Measurements from ENCODE around the gene DOCK4. TPM values are rescaled to one million over a fixed set of nuclear protein-coding genes. Genes with fewer than 3 reads are reported as not detected.

DOCK4 gene
- total and polyA plus RNA-seq, 4 donors: 7.2 to 48.9 (median 12.8) TPM

DNA sequence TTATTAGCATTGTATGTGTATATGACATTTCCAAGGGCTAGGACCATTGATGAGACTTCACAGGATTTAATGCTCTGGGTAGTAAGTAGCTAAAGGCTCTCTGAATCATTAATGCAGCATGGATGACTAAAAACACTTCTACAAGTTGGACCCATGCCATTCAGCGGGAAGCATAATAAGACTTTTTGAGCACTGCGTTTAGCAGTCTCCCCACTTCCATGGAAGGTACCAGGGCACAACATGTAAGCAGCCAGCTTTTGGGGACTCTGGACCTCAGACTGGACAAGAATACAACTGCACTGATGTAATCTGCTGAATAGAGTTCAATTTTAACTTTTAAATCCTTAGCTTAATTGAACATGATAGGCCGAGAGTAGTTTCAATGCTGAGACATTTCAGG, 452.2 kb downstream of the DOCK4 start:
- WGBS: 37% methylated on average over 3 of the region's 3 CpGs
- Histone ChIP-seq H3K9me3 (ENCODE audit: control insufficient read depth in 4 of 4, low read length in 3 of 4) (no peaks in the 10 kb centered on the region), H3K4me3 (ENCODE audit: low read depth in 1 of 3, low read length in 3 of 3) (no peak overlapping the region), H3K27ac (ENCODE audit: low read depth in 1 of 2, low read length in 2 of 2) (no peak overlapping the region), H3K9ac (ENCODE audit: low read depth in 1 of 2, low read length in 2 of 2) (no peak overlapping the region), H3K36me3 (ENCODE audit: control insufficient read depth in 4 of 4, insufficient read depth in 3 of 4, low read depth in 1 of 4, low read length in 3 of 4) (peaks cover 0 to 16% (median 8%) of the 10 kb centered on the region in 4 donors), H3K4me1 (ENCODE audit: control insufficient read depth in 4 of 4, insufficient read depth in 4 of 4, low read length in 3 of 4) (peaks cover 0 to 14% (median 7%) of the 10 kb centered on the region in 4 donors), H3K27me3 (ENCODE audit: control insufficient read depth in 4 of 4, insufficient read depth in 4 of 4, low read length in 3 of 4) (no peaks in the 10 kb centered on the region)
- TF ChIP-seq GABPA (IDR thresholded peaks at IDR 0.05 in 1 of 2, conservative IDR thresholded peaks at IDR 0.05 in 1 of 2): no peak
- peak; percentile 66 to 79 for TF ChIP-seq HNF4A (conservative IDR thresholded peaks at IDR 0.05)
- peak in 1 of 2 donors; percentile 21 for TF ChIP-seq JUND (IDR thresholded peaks at IDR 0.05)
- no peak for DNase-seq (ENCODE audit: low spot score)

DNA sequence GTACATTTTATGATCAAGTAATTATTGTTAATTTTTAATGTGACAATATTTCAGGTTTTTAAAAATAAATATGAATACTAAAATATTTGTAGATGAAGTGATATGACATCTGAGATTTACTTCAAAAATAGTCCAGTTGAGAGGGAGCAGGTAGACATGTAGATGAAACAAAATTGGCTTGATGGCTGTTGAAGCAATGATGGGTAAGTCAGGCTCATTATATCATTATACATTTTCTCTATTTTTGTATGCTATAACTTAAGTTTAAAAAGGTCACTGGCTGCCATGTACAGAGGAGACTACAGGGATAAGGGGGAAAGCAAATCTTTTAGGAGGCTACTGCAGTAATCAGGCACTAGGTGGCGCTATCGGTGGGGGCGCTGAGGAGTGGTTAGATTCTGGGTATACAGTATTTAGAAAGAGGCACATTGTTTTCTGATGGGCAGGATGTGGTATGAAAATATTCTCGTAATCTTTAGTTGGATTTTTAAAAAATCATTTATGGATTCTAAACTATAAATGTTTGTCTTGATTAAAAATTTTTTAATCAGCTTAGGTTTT, 454.1 kb downstream of the DOCK4 start:
- Histone ChIP-seq H3K36me3 (ENCODE audit: control insufficient read depth in 4 of 4, insufficient read depth in 3 of 4, low read depth in 1 of 4, low read length in 3 of 4) (peaks cover 0 to 4% (median 0%) of the 10 kb centered on the region in 4 donors), H3K9me3 (ENCODE audit: control insufficient read depth in 4 of 4, low read length in 3 of 4) (no peaks in the 10 kb centered on the region), H3K4me1 (ENCODE audit: control insufficient read depth in 4 of 4, insufficient read depth in 4 of 4, low read length in 3 of 4) (peaks cover 0 to 14% (median 7%) of the 10 kb centered on the region in 4 donors), H3K4me3 (ENCODE audit: low read depth in 1 of 3, low read length in 3 of 3) (no peak overlapping the region), H3K9ac (ENCODE audit: low read depth in 1 of 2, low read length in 2 of 2) (no peak overlapping the region), H3K27ac (ENCODE audit: low read depth in 1 of 2, low read length in 2 of 2) (no peak overlapping the region), H3K27me3 (ENCODE audit: control insufficient read depth in 4 of 4, insufficient read depth in 4 of 4, low read length in 3 of 4) (no peaks in the 10 kb centered on the region)
- DNase-seq (ENCODE audit: low spot score): peak; percentile 48
- TF ChIP-seq RAD21 (IDR thresholded peaks at IDR 0.05): peak; percentile 74 to 84
- TF ChIP-seq, protein P1, sequence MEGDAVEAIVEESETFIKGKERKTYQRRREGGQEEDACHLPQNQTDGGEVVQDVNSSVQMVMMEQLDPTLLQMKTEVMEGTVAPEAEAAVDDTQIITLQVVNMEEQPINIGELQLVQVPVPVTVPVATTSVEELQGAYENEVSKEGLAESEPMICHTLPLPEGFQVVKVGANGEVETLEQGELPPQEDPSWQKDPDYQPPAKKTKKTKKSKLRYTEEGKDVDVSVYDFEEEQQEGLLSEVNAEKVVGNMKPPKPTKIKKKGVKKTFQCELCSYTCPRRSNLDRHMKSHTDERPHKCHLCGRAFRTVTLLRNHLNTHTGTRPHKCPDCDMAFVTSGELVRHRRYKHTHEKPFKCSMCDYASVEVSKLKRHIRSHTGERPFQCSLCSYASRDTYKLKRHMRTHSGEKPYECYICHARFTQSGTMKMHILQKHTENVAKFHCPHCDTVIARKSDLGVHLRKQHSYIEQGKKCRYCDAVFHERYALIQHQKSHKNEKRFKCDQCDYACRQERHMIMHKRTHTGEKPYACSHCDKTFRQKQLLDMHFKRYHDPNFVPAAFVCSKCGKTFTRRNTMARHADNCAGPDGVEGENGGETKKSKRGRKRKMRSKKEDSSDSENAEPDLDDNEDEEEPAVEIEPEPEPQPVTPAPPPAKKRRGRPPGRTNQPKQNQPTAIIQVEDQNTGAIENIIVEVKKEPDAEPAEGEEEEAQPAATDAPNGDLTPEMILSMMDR (IDR thresholded peaks at IDR 0.05; ENCODE audit: low read depth, low read length, missing input control): peak; percentile 63
- no peak for TF ChIP-seq TAF1 (conservative IDR thresholded peaks at IDR 0.05)
- WGBS: 44% methylated on average over 4 of the region's 4 CpGs

DNA sequence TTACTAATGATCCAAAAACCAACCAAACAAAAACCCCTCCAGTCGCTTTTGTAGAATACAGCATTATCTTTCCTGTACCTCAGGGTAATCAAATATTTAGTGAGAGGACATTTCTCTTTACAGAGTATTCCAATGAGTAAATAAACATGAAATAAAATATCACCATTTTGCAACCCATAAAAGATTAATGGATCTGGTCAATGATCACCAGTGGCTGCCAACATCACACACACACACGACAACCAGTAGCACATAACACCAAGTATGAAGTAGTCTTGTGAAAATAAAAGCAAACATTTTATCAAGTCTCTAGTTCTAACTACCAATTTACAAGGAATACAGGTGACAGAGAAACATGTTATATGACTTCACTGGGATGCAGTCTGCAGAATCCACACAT, 455.3 kb downstream of the DOCK4 start:
- H3K9me3 ChIP-seq (ENCODE audit: control insufficient read depth in 4 of 4, low read length in 3 of 4): no peaks in the 10 kb centered on the region
- peaks cover 0 to 14% (median 7%) of the 10 kb centered on the region in 4 donors for H3K4me1 ChIP-seq (ENCODE audit: control insufficient read depth in 4 of 4, insufficient read depth in 4 of 4, low read length in 3 of 4)
- TF ChIP-seq, protein P1 (IDR thresholded peaks at IDR 0.05; ENCODE audit: low read depth, low read length, missing input control): no peak
- TF ChIP-seq GABPA (IDR thresholded peaks at IDR 0.05 in 1 of 2, conservative IDR thresholded peaks at IDR 0.05 in 1 of 2): no peak
- TF ChIP-seq FOXA2 (IDR thresholded peaks at IDR 0.05): no peak
- TF ChIP-seq EGR1 (IDR thresholded peaks at IDR 0.05; ENCODE audit: low read depth in 2 of 2): no peak
- no peak for TF ChIP-seq RAD21 (IDR thresholded peaks at IDR 0.05)
- no peak for TF ChIP-seq HNF4G (IDR thresholded peaks at IDR 0.05)
- TF ChIP-seq RXRA (IDR thresholded peaks at IDR 0.05): no peak
- no peak for TF ChIP-seq NR2F2 (IDR thresholded peaks at IDR 0.05)
- TF ChIP-seq, protein P2, sequence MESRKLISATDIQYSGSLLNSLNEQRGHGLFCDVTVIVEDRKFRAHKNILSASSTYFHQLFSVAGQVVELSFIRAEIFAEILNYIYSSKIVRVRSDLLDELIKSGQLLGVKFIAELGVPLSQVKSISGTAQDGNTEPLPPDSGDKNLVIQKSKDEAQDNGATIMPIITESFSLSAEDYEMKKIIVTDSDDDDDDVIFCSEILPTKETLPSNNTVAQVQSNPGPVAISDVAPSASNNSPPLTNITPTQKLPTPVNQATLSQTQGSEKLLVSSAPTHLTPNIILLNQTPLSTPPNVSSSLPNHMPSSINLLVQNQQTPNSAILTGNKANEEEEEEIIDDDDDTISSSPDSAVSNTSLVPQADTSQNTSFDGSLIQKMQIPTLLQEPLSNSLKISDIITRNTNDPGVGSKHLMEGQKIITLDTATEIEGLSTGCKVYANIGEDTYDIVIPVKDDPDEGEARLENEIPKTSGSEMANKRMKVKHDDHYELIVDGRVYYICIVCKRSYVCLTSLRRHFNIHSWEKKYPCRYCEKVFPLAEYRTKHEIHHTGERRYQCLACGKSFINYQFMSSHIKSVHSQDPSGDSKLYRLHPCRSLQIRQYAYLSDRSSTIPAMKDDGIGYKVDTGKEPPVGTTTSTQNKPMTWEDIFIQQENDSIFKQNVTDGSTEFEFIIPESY (IDR thresholded peaks at IDR 0.05): no peak
- H3K27me3 ChIP-seq (ENCODE audit: control insufficient read depth in 4 of 4, insufficient read depth in 4 of 4, low read length in 3 of 4): no peaks in the 10 kb centered on the region
- H3K4me3 ChIP-seq (ENCODE audit: low read depth in 1 of 3, low read length in 3 of 3): no peak overlapping the region
- DNase-seq (ENCODE audit: low spot score): no peak
- H3K27ac ChIP-seq (ENCODE audit: low read depth in 1 of 2, low read length in 2 of 2): no peak overlapping the region
- H3K9ac ChIP-seq (ENCODE audit: low read depth in 1 of 2, low read length in 2 of 2): no peak overlapping the region
- 37% methylated on average over 2 of the region's 2 CpGs for WGBS
- H3K36me3 ChIP-seq (ENCODE audit: control insufficient read depth in 4 of 4, insufficient read depth in 3 of 4, low read depth in 1 of 4, low read length in 3 of 4): peaks cover 0 to 13% (median 0%) of the 10 kb centered on the region in 4 donors

Data from liver (tissue), 9 donors.